AG04450 (cell line): Measurements from ENCODE around the gene GABRR3. TPM values are rescaled to one million over a fixed set of nuclear protein-coding genes. Genes with fewer than 3 reads are reported as not detected.

ENCODE experiments used
- CTCF ChIA-PET: fragments of 300-600, 350-600 bp; formaldehyde crosslinking; extraction: SDS; loops from one replicate; lab custom pipeline; 2022; ENCODE audit warnings: antibody characterized with exemption, inconsistent platforms; lab: Charles Lee
- POLR2A ChIA-PET: fragments of 350-600 bp; formaldehyde crosslinking; extraction: SDS; loops from one replicate; lab custom pipeline; 2021; ENCODE audit warnings: antibody characterized with exemption, inconsistent platforms; lab: Yijun Ruan, JAX
- DNase-seq: peaks from one replicate; pipeline ENCODE4 v3.0.0-alpha.2; 2011; ENCODE audit warnings: low read depth, low spot score
- H3K27ac ChIP-seq: one replicate; pipeline ENCODE4 v1.5.1; 2012; ENCODE audit warnings: low read depth, low read length, control low read depth
- H3K27me3 ChIP-seq: one replicate; pipeline ENCODE4 v1.6.0; 2012; ENCODE audit warnings: low read length; ENCODE audit not compliant: control insufficient read depth, insufficient read depth
- H3K4me3 ChIP-seq: 2 replicates; pipeline ENCODE4 v1.5.1; 2011; ENCODE audit warnings: mild to moderate bottlenecking, low read depth, low read length, control low read depth
- H3K9me3 ChIP-seq: 2 replicates; pipeline ENCODE4 v1.5.1; 2012; ENCODE audit warnings: low read length; ENCODE audit not compliant: control insufficient read depth, insufficient read depth
- CTCF ChIP-seq: IDR thresholded peaks from 2 replicates; pipeline ENCODE4 v1.5.1; 2011; ENCODE audit warnings: low read depth, low read length, control low read depth, inconsistent platforms
- polyA plus RNA-seq: library from polyadenylated mRNA; depleted of rRNA; stranded (reverse); fragments of >200 nt; gene quantifications from 2 replicates; pipeline ENCODE4 v1.2.3, GENCODE V29; 2011; rRNA removed

GABRR3 gene
- polyA plus RNA-seq, 1 experiment, result not detected

GRCh38 chr3:97939401-97939800 lies 95.7 kb downstream of the GABRR3 start:
- CTCF ChIA-PET, result interaction anchor here (1.1 kb wide), 1 partner anchor 118 kb away, joined by 3 read pairs; no protein-coding TSS in a partner anchor
- Histone ChIP-seq H3K27me3 (no peaks in the 10 kb centered on the region), H3K4me3 (no peak overlapping the region), H3K27ac (no peak overlapping the region), H3K9me3 (no peaks in the 10 kb centered on the region)
- POLR2A ChIA-PET, result no interaction called here
- DNase-seq, result no peak
- TF ChIP-seq CTCF, result no peak

GRCh38 chr3:97938444-97938843 lies 96.7 kb downstream of the GABRR3 start:
- no peak for TF ChIP-seq CTCF
- Histone ChIP-seq H3K9me3 (no peaks in the 10 kb centered on the region), H3K27me3 (no peaks in the 10 kb centered on the region), H3K27ac (no peak overlapping the region), H3K4me3 (no peak overlapping the region)
- ChIA-PET CTCF (no interaction called here), POLR2A (no interaction called here)
- no peak for DNase-seq

GRCh38 chr3:97937205-97937604 lies 97.9 kb downstream of the GABRR3 start:
- Histone ChIP-seq H3K27me3 (no peaks in the 10 kb centered on the region), H3K9me3 (no peaks in the 10 kb centered on the region), H3K27ac (no peak overlapping the region), H3K4me3 (no peak overlapping the region)
- CTCF ChIA-PET, result no interaction called here
- no peak for DNase-seq
- POLR2A ChIA-PET, result no interaction called here
- no peak for TF ChIP-seq CTCF

- no peak for DNase-seq
- no peak overlapping the region for H3K4me3 ChIP-seq
- no peaks in the 10 kb centered on the region for H3K9me3 ChIP-seq
- no peak overlapping the region for H3K27ac ChIP-seq
- TF ChIP-seq CTCF, result no peak
- ChIA-PET POLR2A (interaction anchor here (1.7 kb wide), 1 partner anchor 114 kb away, joined by 5 read pairs; the partner anchor contains the start of gene CRYBG3), CTCF (no interaction called here)
- H3K27me3 ChIP-seq, result no peaks in the 10 kb centered on the region
Observed at GRCh38 chr3:97935842-97936241, 99.3 kb downstream of the GABRR3 start.

Other genes starting within 250 kb of the GABRR3 start
- 7.4 and 9.9 TPM in 2 replicates for gene CRYBG3, start 213.3 kb downstream of the GABRR3 start, polyA plus RNA-seq
- 23.1 and 27.3 TPM in 2 replicates for gene RIOX2, start 62.9 kb downstream of the GABRR3 start, polyA plus RNA-seq
- not detected in 2 replicates for gene OR5AC2, start 51.9 kb upstream of the GABRR3 start, polyA plus RNA-seq
- not detected in 2 replicates for gene OR5H1, start 95.4 kb upstream of the GABRR3 start, polyA plus RNA-seq
- gene OR5H14, start 112.2 kb upstream of the GABRR3 start, polyA plus RNA-seq, result not detected in 2 replicates
- not detected in 2 replicates for gene OR5H15, start 131.4 kb upstream of the GABRR3 start, polyA plus RNA-seq
- not detected in 2 replicates for gene OR5H6, start 228.9 kb upstream of the GABRR3 start, polyA plus RNA-seq
- not detected in 2 replicates for gene OR5H2, start 247.2 kb upstream of the GABRR3 start, polyA plus RNA-seq